H9 (cell line): Measurements from ENCODE around the gene OR9Q2. TPM values are rescaled to one million over a fixed set of nuclear protein-coding genes. Genes with fewer than 3 reads are reported as not detected.

Source experiments
- DNase-seq: peaks from one replicate; pipeline ENCODE4 v3.0.0-alpha.2; 2017
- H2AFZ ChIP-seq: one replicate; pipeline ENCODE4 v1.6.1; 2013; ENCODE audit warnings: mild to moderate bottlenecking, low read length, control low read depth, moderate library complexity
- H2AK5ac ChIP-seq: 2 replicates; pipeline ENCODE4 v1.6.1; 2013; ENCODE audit warnings: low read length, control low read depth, mixed read lengths; ENCODE audit not compliant: insufficient read length
- H2BK120ac ChIP-seq: one replicate; pipeline ENCODE4 v1.6.1; 2013; ENCODE audit warnings: low read depth, mild to moderate bottlenecking, low read length, control low read depth, inconsistent platforms; ENCODE audit not compliant: poor library complexity, severe bottlenecking
- H2BK12ac ChIP-seq: 2 replicates; pipeline ENCODE4 v1.6.1; 2013; ENCODE audit warnings: low read length, control low read depth, mixed read lengths, low read depth; ENCODE audit not compliant: insufficient read length
- H2BK15ac ChIP-seq: 2 replicates; pipeline ENCODE4 v1.6.1; 2013; ENCODE audit warnings: low read depth, low read length, control low read depth
- H2BK20ac ChIP-seq: one replicate; pipeline ENCODE4 v1.6.1; 2013; ENCODE audit warnings: low read depth, mild to moderate bottlenecking, low read length, control low read depth, inconsistent platforms; ENCODE audit not compliant: poor library complexity, severe bottlenecking
- H2BK5ac ChIP-seq: 2 replicates; pipeline ENCODE4 v1.6.1; 2013; ENCODE audit warnings: low read length, control low read depth, mixed read lengths; ENCODE audit not compliant: insufficient read length
- H3K14ac ChIP-seq: 2 replicates; pipeline ENCODE4 v1.6.1; 2013; ENCODE audit warnings: low read length, control low read depth; ENCODE audit not compliant: insufficient read depth
- H3K18ac ChIP-seq: 2 replicates; pipeline ENCODE4 v1.6.1; 2013; ENCODE audit warnings: low read depth, mild to moderate bottlenecking, mixed read lengths, low read length, control low read depth; ENCODE audit not compliant: insufficient read length
- H3K23ac ChIP-seq: 2 replicates; pipeline ENCODE4 v1.6.1; 2013; ENCODE audit warnings: low read length, control low read depth, mixed read lengths, low read depth; ENCODE audit not compliant: insufficient read length
- H3K23me2 ChIP-seq: 2 replicates; pipeline ENCODE4 v1.6.1; 2013; ENCODE audit warnings: low read depth, mild to moderate bottlenecking, mixed read lengths, low read length, control low read depth; ENCODE audit not compliant: insufficient read length, poor library complexity, severe bottlenecking
- H3K27ac ChIP-seq: 2 replicates; pipeline ENCODE4 v1.5.1; 2013; ENCODE audit warnings: low read length, control low read depth, mixed read lengths, low read depth; ENCODE audit not compliant: insufficient read length
- H3K27me3 ChIP-seq: 2 replicates; pipeline ENCODE4 v1.6.1; 2013; ENCODE audit warnings: low read length, control low read depth, inconsistent platforms; ENCODE audit not compliant: insufficient read depth
- H3K4ac ChIP-seq: 2 replicates; pipeline ENCODE4 v1.6.1; 2013; ENCODE audit warnings: low read depth, mild to moderate bottlenecking, control low read depth, inconsistent platforms, low read length, moderate library complexity
- H3K4me1 ChIP-seq: 2 replicates; pipeline ENCODE4 v1.6.1; 2013; ENCODE audit warnings: low read length, control low read depth, inconsistent platforms; ENCODE audit not compliant: insufficient read depth
- H3K4me2 ChIP-seq: 2 replicates; pipeline ENCODE4 v1.6.1; 2013; ENCODE audit warnings: low read length, control low read depth, mixed read lengths; ENCODE audit not compliant: insufficient read length, insufficient read depth
- H3K56ac ChIP-seq: 2 replicates; pipeline ENCODE4 v1.6.1; 2013; ENCODE audit warnings: low read depth, mild to moderate bottlenecking, mixed read lengths, low read length, control low read depth; ENCODE audit not compliant: insufficient read length
- H3K79me1 ChIP-seq: 2 replicates; pipeline ENCODE4 v1.6.1; 2013; ENCODE audit warnings: low read depth, mild to moderate bottlenecking, moderate library complexity, low read length, control low read depth, inconsistent platforms; ENCODE audit not compliant: insufficient read depth, poor library complexity, severe bottlenecking
- H3K79me2 ChIP-seq: 2 replicates; pipeline ENCODE4 v1.6.1; 2013; ENCODE audit warnings: low read length, control low read depth, inconsistent platforms; ENCODE audit not compliant: insufficient read depth
- H3K9ac ChIP-seq: 2 replicates; pipeline ENCODE4 v1.6.1; 2013; ENCODE audit warnings: low read length, control low read depth, mixed read lengths; ENCODE audit not compliant: insufficient read length; ENCODE audit errors: extremely low read depth
- H3K9me3 ChIP-seq: one replicate; pipeline ENCODE4 v1.6.1; 2013; ENCODE audit warnings: low read depth, low read length, inconsistent platforms; ENCODE audit not compliant: control insufficient read depth
- H3T11ph ChIP-seq: one replicate; pipeline ENCODE4 v1.6.1; 2013; ENCODE audit warnings: mild to moderate bottlenecking, low read length, control low read depth, inconsistent platforms
- H4K20me1 ChIP-seq: one replicate; pipeline ENCODE4 v1.6.1; 2013; ENCODE audit not compliant: control insufficient read depth, insufficient read length, insufficient read depth
- H4K5ac ChIP-seq: 2 replicates; pipeline ENCODE4 v1.6.1; 2013; ENCODE audit warnings: low read depth, mild to moderate bottlenecking, mixed read lengths, low read length, control low read depth; ENCODE audit not compliant: insufficient read length
- H4K8ac ChIP-seq: replicated peaks from 2 replicates; pipeline ENCODE4 v1.6.1; 2013; ENCODE audit warnings: low read length, control low read depth, mixed read lengths, low read depth; ENCODE audit not compliant: insufficient read length
- H4K91ac ChIP-seq: 2 replicates; pipeline ENCODE4 v1.6.1; 2013; ENCODE audit warnings: low read depth, mild to moderate bottlenecking, moderate library complexity, mixed read lengths, low read length, control low read depth; ENCODE audit not compliant: insufficient read length
- H3K27ac Mint-ChIP-seq, 3 experiments: 2 replicates in 2 of 3; 3 replicates in 1 of 3; pipeline ENCODE4 v1.8.0; 2020 to 2021; ENCODE audit warnings: mixed read lengths in 3 of 3, mild to moderate bottlenecking in 1 of 3, moderate library complexity in 1 of 3
- H3K27me3 Mint-ChIP-seq: 2 replicates; pipeline ENCODE4 v1.8.0; 2021; ENCODE audit warnings: low read depth, mild to moderate bottlenecking, moderate library complexity, mixed read lengths
- H3K36me3 Mint-ChIP-seq, 3 experiments: 2 replicates in 2 of 3; 3 replicates in 1 of 3; pipeline ENCODE4 v1.8.0; 2020 to 2021; ENCODE audit warnings: low read depth in 3 of 3, mixed read lengths in 3 of 3; ENCODE audit not compliant: insufficient read depth in 1 of 3
- H3K4me1 Mint-ChIP-seq, 2 experiments: 2 replicates each; pipeline ENCODE4 v1.8.0; 2020; ENCODE audit warnings: mixed read lengths in 2 of 2
- H3K4me3 Mint-ChIP-seq, 2 experiments: 2 replicates in 1 of 2; 3 replicates in 1 of 2; pipeline ENCODE4 v1.8.0; 2020 to 2021; ENCODE audit warnings: mild to moderate bottlenecking in 2 of 2, mixed read lengths in 2 of 2, moderate library complexity in 1 of 2
- H3K9me3 Mint-ChIP-seq, 2 experiments: 2 replicates in 1 of 2; 3 replicates in 1 of 2; pipeline ENCODE4 v1.8.0; 2020; ENCODE audit warnings: mild to moderate bottlenecking in 2 of 2, mixed read lengths in 2 of 2, moderate library complexity in 1 of 2
- CTCF ChIP-seq: fragments of 200-600 bp; sonication (generic); conservative IDR thresholded peaks from 3 replicates; pipeline ENCODE4 v1.8.0; 2021; ENCODE audit warnings: antibody characterized with exemption, mild to moderate bottlenecking
- WGBS: extraction: QIAGEN DNeasy Blood & Tissue Kit; methylation state at CpG from one replicate; pipeline ENCODE4 v1.1.7; 2013; ENCODE audit warnings: missing lambda C conversion rate, low lambda C conversion rate, mixed read lengths; ENCODE audit not compliant: insufficient read length; ENCODE audit errors: extremely low coverage; 5-methylcytosine and 5-hydroxymethylcytosine counted together
- total RNA-seq: library from RNA; stranded (reverse); gene quantifications from 2 replicates; pipeline ENCODE4 v1.2.1, GENCODE V29; 2021

The OR9Q2 gene
- total RNA-seq, 1 experiment from 2014 or later = not detected

GRCh38 chr11:58222721-58223120 lies 33.9 kb downstream of the OR9Q2 start:
- no peak overlapping the region for H2BK5ac ChIP-seq
- Mint-ChIP-seq H3K9me3 (peaks cover 0 to 2% of the 10 kb centered on the region in 2 experiments; a peak in 1 of 5 replicates), H3K36me3 (peaks cover 0 to 2% (median 0%) of the 10 kb centered on the region in 3 experiments; a peak in 2 of 7 replicates), H3K27me3 (no peaks in the 10 kb centered on the region), H3K27ac (no peak overlapping the region), H3K4me3 (no peak overlapping the region), H3K4me1 (no peaks in the 10 kb centered on the region)
- no peak overlapping the region for H3T11ph ChIP-seq
- no CpG with 5 or more reads among the region's 7 CpGs for WGBS
- H3K4me1 ChIP-seq = no peaks in the 10 kb centered on the region
- no peak overlapping the region for H3K56ac ChIP-seq
- H3K23me2 ChIP-seq = no peaks in the 10 kb centered on the region
- no peak overlapping the region for H3K4ac ChIP-seq
- no peak overlapping the region for H2BK12ac ChIP-seq
- no peaks in the 10 kb centered on the region for H4K20me1 ChIP-seq
- H2BK120ac ChIP-seq = no peak overlapping the region
- H2BK20ac ChIP-seq = no peak overlapping the region
- no peak overlapping the region for H2AFZ ChIP-seq
- no peak for DNase-seq
- no peaks in the 10 kb centered on the region for H3K79me1 ChIP-seq
- no peaks in the 10 kb centered on the region for H3K9me3 ChIP-seq
- H3K4me2 ChIP-seq = no peak overlapping the region
- no peak overlapping the region for H3K14ac ChIP-seq
- H2AK5ac ChIP-seq = no peak overlapping the region
- TF ChIP-seq CTCF = no peak
- H3K27ac ChIP-seq = no peak overlapping the region
- no peak overlapping the region for H2BK15ac ChIP-seq
- H3K27me3 ChIP-seq = no peaks in the 10 kb centered on the region
- H4K8ac ChIP-seq = no peak overlapping the region
- H3K23ac ChIP-seq = no peak overlapping the region
- no peak overlapping the region for H3K18ac ChIP-seq
- no peak overlapping the region for H4K91ac ChIP-seq
- no peak overlapping the region for H3K9ac ChIP-seq
- no peak overlapping the region for H4K5ac ChIP-seq
- H3K79me2 ChIP-seq = no peaks in the 10 kb centered on the region
